Muscle layer of colon (tissue), 2 donors: ENCODE data around the gene RIIAD1.

Experiments
- H3K27ac ChIP-seq: one replicate; pipeline ENCODE4 v1.7.0; 2013; ENCODE audit warnings: low read depth, mild to moderate bottlenecking, low read length, moderate library complexity
- H3K27me3 ChIP-seq, 2 donors: one replicate each; pipeline ENCODE4 v1.7.0; 2013; ENCODE audit warnings: low read length in 2 of 2, mild to moderate bottlenecking in 2 of 2; ENCODE audit not compliant: insufficient read depth in 2 of 2, control insufficient read depth in 1 of 2
- H3K36me3 ChIP-seq: one replicate; pipeline ENCODE4 v1.7.0; 2013; ENCODE audit warnings: mild to moderate bottlenecking, low read length; ENCODE audit not compliant: insufficient read depth
- H3K4me1 ChIP-seq: one replicate; pipeline ENCODE4 v1.7.0; 2013; ENCODE audit warnings: mild to moderate bottlenecking, low read length; ENCODE audit not compliant: insufficient read depth
- H3K4me3 ChIP-seq, 2 donors: one replicate each; pipeline ENCODE4 v1.7.0; 2013; ENCODE audit warnings: low read length in 2 of 2, low read depth in 1 of 2, mild to moderate bottlenecking in 1 of 2, moderate library complexity in 1 of 2
- H3K9ac ChIP-seq: one replicate; pipeline ENCODE4 v1.7.0; 2013; ENCODE audit warnings: low read length
- H3K9me3 ChIP-seq: one replicate; pipeline ENCODE4 v1.7.0; 2013; ENCODE audit warnings: mild to moderate bottlenecking, low read length
- donor health status: abdominal sarcoma.
- donor health status: Adenocarcinoma of cecum.

RIIAD1 gene

GRCh38 chr1:151711044-151711800 lies 10.1 kb upstream of the RIIAD1 start:
- no peak overlapping the region for H3K9ac ChIP-seq
- peaks cover 5 to 6% of the 10 kb centered on the region in 2 donors for H3K27me3 ChIP-seq
- no peaks in the 10 kb centered on the region for H3K36me3 ChIP-seq
- no peaks in the 10 kb centered on the region for H3K4me1 ChIP-seq
- H3K27ac ChIP-seq = no peak overlapping the region
- no peaks in the 10 kb centered on the region for H3K9me3 ChIP-seq
- no peak overlapping the region for H3K4me3 ChIP-seq

GRCh38 chr1:151711951-151712350 lies 9.4 kb upstream of the RIIAD1 start:
- H3K9me3 ChIP-seq = no peaks in the 10 kb centered on the region
- H3K4me1 ChIP-seq = no peaks in the 10 kb centered on the region
- no peak overlapping the region for H3K9ac ChIP-seq
- H3K27me3 ChIP-seq = peaks cover 5 to 11% of the 10 kb centered on the region in 2 donors
- no peaks in the 10 kb centered on the region for H3K36me3 ChIP-seq
- H3K4me3 ChIP-seq = no peak overlapping the region
- no peak overlapping the region for H3K27ac ChIP-seq

GRCh38 chr1:151713044-151713443 lies 8.3 kb upstream of the RIIAD1 start:
- Histone ChIP-seq H3K4me1 (no peaks in the 10 kb centered on the region), H3K4me3 (no peak overlapping the region), H3K9me3 (no peaks in the 10 kb centered on the region), H3K27ac (no peak overlapping the region), H3K27me3 (peaks cover 5 to 14% of the 10 kb centered on the region in 2 donors), H3K9ac (no peak overlapping the region), H3K36me3 (no peaks in the 10 kb centered on the region)

GRCh38 chr1:151713874-151714273 lies 7.4 kb upstream of the RIIAD1 start:
- no peak overlapping the region for H3K9ac ChIP-seq
- H3K9me3 ChIP-seq = no peaks in the 10 kb centered on the region
- H3K4me3 ChIP-seq = no peak overlapping the region
- H3K27me3 ChIP-seq = peaks cover 5 to 14% of the 10 kb centered on the region in 2 donors
- no peak overlapping the region for H3K27ac ChIP-seq
- no peaks in the 10 kb centered on the region for H3K4me1 ChIP-seq
- H3K36me3 ChIP-seq = no peaks in the 10 kb centered on the region

- Histone ChIP-seq H3K9me3 (no peaks in the 10 kb centered on the region), H3K27ac (no peak overlapping the region), H3K9ac (no peak overlapping the region), H3K4me1 (no peaks in the 10 kb centered on the region), H3K36me3 (no peaks in the 10 kb centered on the region), H3K27me3 (peaks cover 5 to 14% of the 10 kb centered on the region in 2 donors), H3K4me3 (no peak overlapping the region)
Measured at GRCh38 chr1:151714820-151715725, 6.2 kb upstream of the RIIAD1 start.

- Histone ChIP-seq H3K4me1 (no peaks in the 10 kb centered on the region), H3K4me3 (no peak overlapping the region), H3K9ac (no peak overlapping the region), H3K27me3 (peaks cover 5 to 14% of the 10 kb centered on the region in 2 donors), H3K27ac (no peak overlapping the region), H3K9me3 (no peaks in the 10 kb centered on the region), H3K36me3 (no peaks in the 10 kb centered on the region)
Measured at GRCh38 chr1:151715726-151716404, 5.5 kb upstream of the RIIAD1 start.

- Histone ChIP-seq H3K27me3 (peaks cover 5 to 14% of the 10 kb centered on the region in 2 donors), H3K4me3 (no peak overlapping the region), H3K9ac (no peak overlapping the region), H3K36me3 (no peaks in the 10 kb centered on the region), H3K27ac (no peak overlapping the region), H3K9me3 (no peaks in the 10 kb centered on the region), H3K4me1 (no peaks in the 10 kb centered on the region)
Measured at GRCh38 chr1:151716405-151716762, 4.9 kb upstream of the RIIAD1 start.

- Histone ChIP-seq H3K27me3 (peaks cover 5 to 14% of the 10 kb centered on the region in 2 donors), H3K36me3 (no peaks in the 10 kb centered on the region), H3K4me3 (no peak within 1 kb of the TSS)
Measured at GRCh38 chr1:151716771-151717631, 4.3 kb upstream of the RIIAD1 start, which contains the start of gene CELF3. TSS of gene CELF3 (minus strand) at chr1:151716803. CDS start at chr1:151716020, 783 bp downstream.

GRCh38 chr1:151718011-151718431 lies 3.3 kb upstream of the RIIAD1 start:
- Histone ChIP-seq H3K27me3 (peaks cover 5 to 14% of the 10 kb centered on the region in 2 donors), H3K4me3 (no peak overlapping the region), H3K36me3 (no peaks in the 10 kb centered on the region), H3K27ac (no peak overlapping the region), H3K4me1 (peaks cover 5% of the 10 kb centered on the region), H3K9ac (no peak overlapping the region), H3K9me3 (no peaks in the 10 kb centered on the region)

More at GRCh38 chr1:151716771-151717631, 4.3 kb upstream of the RIIAD1 start, which contains the start of gene CELF3:
- Histone ChIP-seq H3K4me1 (peaks cover 5% of the 10 kb centered on the region), H3K9me3 (no peaks in the 10 kb centered on the region), H3K9ac (no peak within 1 kb of the TSS), H3K27ac (no peak within 1 kb of the TSS)

GRCh38 chr1:151718666-151719065 lies 2.7 kb upstream of the RIIAD1 start:
- no peak overlapping the region for H3K9ac ChIP-seq
- no peaks in the 10 kb centered on the region for H3K9me3 ChIP-seq
- no peak overlapping the region for H3K4me3 ChIP-seq
- peaks cover 5 to 14% of the 10 kb centered on the region in 2 donors for H3K27me3 ChIP-seq
- no peaks in the 10 kb centered on the region for H3K36me3 ChIP-seq
- H3K4me1 ChIP-seq = peaks cover 5% of the 10 kb centered on the region
- H3K27ac ChIP-seq = no peak overlapping the region
